ENCODE data around the gene MRPL50. TPM values are rescaled to one million over a fixed set of nuclear protein-coding genes. Genes with fewer than 3 reads are reported as not detected.

MRPL50 gene
- total RNA-seq, 1 experiment from 2014 or later: 20.0 TPM

- TF ChIP-seq, protein P1, sequence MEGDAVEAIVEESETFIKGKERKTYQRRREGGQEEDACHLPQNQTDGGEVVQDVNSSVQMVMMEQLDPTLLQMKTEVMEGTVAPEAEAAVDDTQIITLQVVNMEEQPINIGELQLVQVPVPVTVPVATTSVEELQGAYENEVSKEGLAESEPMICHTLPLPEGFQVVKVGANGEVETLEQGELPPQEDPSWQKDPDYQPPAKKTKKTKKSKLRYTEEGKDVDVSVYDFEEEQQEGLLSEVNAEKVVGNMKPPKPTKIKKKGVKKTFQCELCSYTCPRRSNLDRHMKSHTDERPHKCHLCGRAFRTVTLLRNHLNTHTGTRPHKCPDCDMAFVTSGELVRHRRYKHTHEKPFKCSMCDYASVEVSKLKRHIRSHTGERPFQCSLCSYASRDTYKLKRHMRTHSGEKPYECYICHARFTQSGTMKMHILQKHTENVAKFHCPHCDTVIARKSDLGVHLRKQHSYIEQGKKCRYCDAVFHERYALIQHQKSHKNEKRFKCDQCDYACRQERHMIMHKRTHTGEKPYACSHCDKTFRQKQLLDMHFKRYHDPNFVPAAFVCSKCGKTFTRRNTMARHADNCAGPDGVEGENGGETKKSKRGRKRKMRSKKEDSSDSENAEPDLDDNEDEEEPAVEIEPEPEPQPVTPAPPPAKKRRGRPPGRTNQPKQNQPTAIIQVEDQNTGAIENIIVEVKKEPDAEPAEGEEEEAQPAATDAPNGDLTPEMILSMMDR (conservative IDR thresholded peaks at IDR 0.05): no peak
- Histone ChIP-seq H3K9me3 (ENCODE audit: control insufficient read depth, low read depth, low read length) (no peaks in the 10 kb centered on the region), H4K5ac (ENCODE audit: insufficient read length, low read depth, low read length) (no peak overlapping the region), H3T11ph (ENCODE audit: low read length) (no peak overlapping the region), H2BK20ac (ENCODE audit: low read depth, low read length, poor library complexity, severe bottlenecking) (no peak overlapping the region), H4K91ac (ENCODE audit: insufficient read length, low read depth, low read length) (no peak overlapping the region), H2AFZ (ENCODE audit: low read length) (no peak overlapping the region), H2BK120ac (ENCODE audit: low read depth, low read length, poor library complexity, severe bottlenecking) (no peak overlapping the region), H3K27ac (ENCODE audit: insufficient read length, low read depth, low read length) (no peak overlapping the region), H2AK5ac (ENCODE audit: insufficient read length, low read length) (no peak overlapping the region), H3K27me3 (ENCODE audit: insufficient read depth, low read length) (no peaks in the 10 kb centered on the region), H3K56ac (ENCODE audit: insufficient read length, low read depth, low read length) (no peak overlapping the region), H3K4me2 (ENCODE audit: insufficient read depth, insufficient read length, low read length) (no peak overlapping the region), H3K23ac (ENCODE audit: insufficient read length, low read depth, low read length) (no peak overlapping the region), H4K8ac (replicated peaks; ENCODE audit: insufficient read length, low read depth, low read length) (no peak overlapping the region), H3K18ac (ENCODE audit: insufficient read length, low read depth, low read length) (no peak overlapping the region), H3K79me2 (ENCODE audit: insufficient read depth, low read length) (no peaks in the 10 kb centered on the region), H3K9ac (ENCODE audit: extremely low read depth, insufficient read length, low read length) (no peak overlapping the region), H3K4ac (ENCODE audit: low read depth, low read length) (no peak overlapping the region), H2BK15ac (ENCODE audit: low read depth, low read length) (no peak overlapping the region), H3K14ac (ENCODE audit: insufficient read depth, low read length) (no peak overlapping the region), H3K23me2 (ENCODE audit: insufficient read length, low read depth, low read length, poor library complexity, severe bottlenecking) (no peaks in the 10 kb centered on the region), H3K4me1 (ENCODE audit: insufficient read depth, low read length) (no peaks in the 10 kb centered on the region), H3K79me1 (ENCODE audit: insufficient read depth, low read depth, low read length, poor library complexity, severe bottlenecking) (no peaks in the 10 kb centered on the region), H2BK5ac (ENCODE audit: insufficient read length, low read length) (no peak overlapping the region), H4K20me1 (ENCODE audit: control insufficient read depth, insufficient read depth, insufficient read length) (no peaks in the 10 kb centered on the region), H2BK12ac (ENCODE audit: insufficient read length, low read depth, low read length) (no peak overlapping the region)
- H3K9me3 Mint-ChIP-seq: no peaks in the 10 kb centered on the region
- H3K4me3 Mint-ChIP-seq: no peak overlapping the region
- DNase-seq: no peak
- peaks cover 1% of the 10 kb centered on the region for H3K27me3 Mint-ChIP-seq (ENCODE audit: low read depth)
- no peak overlapping the region for H3K27ac Mint-ChIP-seq
- no peaks in the 10 kb centered on the region for H3K4me1 Mint-ChIP-seq
- no peaks in the 10 kb centered on the region for H3K36me3 Mint-ChIP-seq (ENCODE audit: insufficient read depth in 1 of 3, low read depth in 3 of 3)
Measured at GRCh38 chr9:101432171-101432570, 33.8 kb upstream of the MRPL50 start.

Measured in H9 (cell line).